GM21423 (cell line): ENCODE data around the gene TGIF1.
A peak's percentile ranks its signal among the peaks of the same experiment; 100 is the strongest.
"Not testable (repeated sequence)": the region's sequence is repeated elsewhere in the genome, so short reads cannot be mapped to it uniquely, and the experiment has no call there.

Experiments
- ATAC-seq: cut with Tn5 transposase; IDR thresholded peaks from one replicate; pipeline ENCODE4 v1.9.1; 2021; ENCODE audit warnings: mild to moderate bottlenecking, moderate library complexity; ENCODE audit not compliant: unreplicated experiment

Gene TGIF1

DNA sequence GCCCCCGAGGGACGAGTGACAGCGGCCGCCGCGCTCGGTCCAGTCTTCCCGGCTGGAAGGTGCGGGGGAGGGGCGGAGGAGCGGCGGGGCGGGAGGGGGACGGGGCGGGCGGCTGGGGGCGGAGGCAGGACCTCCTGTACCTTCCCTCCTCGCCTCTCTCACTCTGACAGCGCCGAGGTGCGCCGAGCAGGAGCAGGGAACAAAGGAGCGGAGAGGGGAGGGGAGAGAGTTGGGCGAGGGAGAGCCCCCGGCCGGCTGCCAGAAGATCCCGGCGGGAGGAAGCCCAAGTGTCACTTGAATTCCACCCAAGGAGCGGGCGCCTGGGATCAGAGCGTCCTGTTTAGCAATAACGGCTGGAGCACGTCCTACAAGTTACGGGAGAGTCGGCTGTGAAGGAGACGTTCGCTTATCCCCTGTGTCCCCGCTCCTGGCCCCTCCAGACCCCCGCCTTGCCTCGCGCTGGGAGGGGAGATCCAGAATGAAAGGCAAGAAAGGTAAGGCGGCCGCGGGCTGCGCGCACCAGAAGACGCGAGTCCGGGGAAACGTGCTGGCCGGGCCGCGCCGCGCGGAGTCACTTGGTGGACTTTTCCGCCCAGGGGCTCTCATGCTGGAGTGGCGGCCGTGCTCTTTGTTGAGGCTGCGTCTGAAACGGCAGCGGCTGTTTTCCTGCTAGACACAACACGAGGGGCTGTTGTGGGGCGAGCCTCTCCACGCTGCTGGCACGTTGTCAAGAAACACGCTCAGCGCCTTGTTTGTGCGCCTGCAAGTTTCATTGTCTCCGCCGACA is at the start of gene TGIF1:
TSS of gene TGIF1 (plus strand) at position 161 of the 787 bp plus-strand sequence. CDS start at position 479, 318 bp downstream.
- no peak for ATAC-seq

DNA sequence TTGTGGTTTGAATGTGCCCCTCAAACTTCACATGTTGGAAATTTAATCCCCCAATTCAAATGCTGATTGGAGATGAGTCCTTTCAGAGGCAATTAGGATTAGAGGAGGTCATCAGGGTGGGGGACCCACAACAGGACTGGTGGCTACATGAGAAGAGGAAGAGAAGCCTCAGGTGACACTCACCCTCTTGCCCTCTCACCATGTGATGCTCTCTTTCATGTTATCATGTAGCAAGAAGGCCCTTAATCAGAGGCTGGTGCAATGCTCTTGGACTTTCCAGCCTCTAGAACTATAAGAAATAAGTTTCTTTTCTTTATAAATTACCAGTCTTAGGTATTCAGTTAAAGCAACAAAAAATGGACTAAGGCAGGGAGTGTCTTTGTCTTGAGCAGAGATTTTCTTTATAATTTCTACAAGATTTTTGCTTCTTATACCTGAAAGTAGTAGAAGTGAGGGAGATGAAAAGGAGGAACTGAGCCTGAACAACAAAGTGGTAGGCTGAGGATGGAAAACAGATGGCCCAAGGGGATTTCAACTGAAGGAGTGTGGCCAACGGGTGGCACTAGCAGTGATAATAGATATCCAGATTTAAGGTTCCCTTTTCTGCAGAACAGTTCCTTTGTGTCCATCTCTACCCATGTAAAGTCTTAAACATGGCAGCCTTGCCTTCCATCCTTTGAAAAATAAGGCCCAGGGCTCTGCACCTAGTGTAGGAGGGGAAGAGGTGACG is 49.2 kb upstream of the TGIF1 start:
- ATAC-seq, result no peak

DNA sequence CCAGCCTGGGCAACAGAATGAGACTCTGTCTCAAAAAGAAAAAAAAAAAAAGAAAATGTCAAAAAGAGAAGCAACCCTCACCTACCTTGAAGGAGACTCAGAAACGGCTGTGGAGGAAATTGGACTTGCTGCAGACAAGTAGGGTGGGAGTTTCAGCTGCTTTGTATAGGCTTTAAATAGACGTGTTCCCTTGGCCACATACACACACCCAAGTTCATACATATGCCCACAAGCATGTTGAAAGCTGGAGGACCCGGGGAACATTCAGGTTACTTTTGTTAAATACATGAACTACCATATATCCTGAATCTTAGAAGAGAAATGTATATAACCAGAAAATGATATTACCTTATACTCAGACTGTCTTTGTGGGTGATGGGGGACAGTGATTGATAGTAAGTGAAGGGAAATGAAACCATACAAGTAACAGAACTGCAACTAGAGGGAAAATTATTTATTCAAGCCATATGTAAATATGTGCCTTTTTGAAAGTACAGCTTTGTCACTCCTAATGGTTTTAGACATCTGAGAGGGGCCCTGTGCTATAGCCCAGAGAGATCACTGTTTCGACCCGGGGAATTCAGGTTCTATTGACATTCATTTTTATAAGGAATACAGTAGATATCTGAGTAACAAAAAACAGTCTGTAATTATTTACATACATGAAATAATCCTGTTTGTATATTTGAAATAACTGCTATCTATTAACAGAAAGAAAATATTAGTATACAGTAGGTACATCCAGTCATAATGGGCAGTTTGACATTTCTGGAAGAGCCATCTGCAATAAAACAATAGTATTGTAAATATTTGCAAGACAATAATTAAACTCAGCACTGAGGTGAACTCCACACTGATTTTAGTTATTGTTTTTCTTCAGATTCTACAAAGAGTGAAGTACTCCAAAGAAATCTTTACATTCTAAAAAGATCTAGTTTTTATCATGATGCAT is 48.0 kb upstream of the TGIF1 start:
- ATAC-seq, result peak; percentile 84

DNA sequence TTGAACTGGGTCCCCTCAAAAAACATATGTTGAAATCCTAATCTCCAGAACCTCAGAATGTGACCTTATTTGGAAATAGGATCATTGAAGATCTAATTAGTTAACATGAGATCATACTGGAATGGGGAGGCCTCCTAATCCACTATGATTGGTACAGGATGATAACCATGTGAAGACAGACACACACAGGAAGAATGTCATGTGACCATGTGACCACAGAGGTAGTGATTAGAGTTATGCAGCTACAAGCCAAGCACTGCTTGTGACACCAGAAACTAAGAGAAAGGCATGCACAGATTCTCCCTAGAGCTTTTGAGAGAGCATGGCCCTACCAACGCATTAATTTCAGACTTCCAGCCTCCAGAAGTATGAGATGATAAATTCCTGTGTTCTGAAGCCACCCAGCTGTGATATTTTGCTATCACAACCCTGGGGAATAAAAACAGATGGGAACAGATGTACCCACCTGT is 47.0 kb upstream of the TGIF1 start:
- no peak for ATAC-seq

DNA sequence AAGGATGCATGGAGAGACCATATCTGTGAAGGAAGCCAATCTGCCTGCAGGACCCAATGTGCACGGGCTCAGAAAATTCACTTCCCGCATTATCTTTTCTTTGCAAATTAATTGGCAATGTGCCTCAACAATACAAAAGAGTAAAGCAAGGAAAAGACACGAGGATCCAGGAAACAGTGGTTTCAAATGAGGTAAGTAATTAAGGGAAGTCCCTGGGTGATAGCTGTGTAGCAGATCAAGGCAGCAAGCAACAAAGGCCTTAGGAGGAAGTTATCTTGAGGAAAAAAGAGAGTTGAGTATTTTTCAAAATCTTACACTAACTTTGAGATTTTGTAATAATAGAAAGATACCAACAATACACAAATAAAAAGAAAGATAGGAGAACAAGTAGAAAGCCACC is 44.3 kb upstream of the TGIF1 start:
- ATAC-seq, result no peak

DNA sequence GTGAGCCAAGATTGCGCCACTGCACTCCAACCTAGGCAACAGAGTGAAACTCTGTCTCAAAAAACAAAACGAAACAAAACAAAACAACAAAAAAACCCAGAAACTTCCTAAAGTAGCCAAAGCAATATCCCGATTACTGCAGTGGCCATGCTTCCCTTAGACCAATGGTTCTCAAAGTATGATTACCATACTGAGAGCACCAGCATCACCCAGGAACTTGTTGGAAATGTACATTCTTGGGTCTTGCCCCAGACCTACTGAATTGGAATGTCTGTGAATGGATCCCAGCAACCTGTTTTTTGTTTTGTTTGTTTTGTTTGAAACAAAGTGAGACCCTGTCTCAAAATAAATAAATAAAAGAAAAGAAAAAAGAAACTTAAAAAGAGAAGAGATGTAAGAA is 41.9 kb upstream of the TGIF1 start:
- ATAC-seq, result no peak

DNA sequence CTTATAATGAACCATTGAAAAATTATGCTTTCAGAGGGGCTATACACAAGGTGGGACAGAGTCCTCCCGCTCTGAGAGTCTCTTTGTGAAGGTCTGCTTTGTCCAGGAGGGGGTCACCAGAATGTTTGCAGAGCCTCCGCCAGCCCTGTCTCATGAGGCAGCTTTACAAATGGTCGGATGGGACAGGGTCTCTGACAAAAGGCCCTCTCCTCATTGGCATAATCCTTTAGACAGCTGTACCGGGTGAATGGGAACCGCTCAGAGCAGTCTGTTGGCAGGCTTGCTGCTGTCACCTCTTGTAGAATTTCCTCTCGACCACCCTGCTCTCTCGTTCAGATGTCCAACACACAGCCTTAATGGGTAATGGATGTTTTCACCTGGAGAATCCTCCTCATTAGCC is 40.2 kb upstream of the TGIF1 start:
- ATAC-seq, result no peak

DNA sequence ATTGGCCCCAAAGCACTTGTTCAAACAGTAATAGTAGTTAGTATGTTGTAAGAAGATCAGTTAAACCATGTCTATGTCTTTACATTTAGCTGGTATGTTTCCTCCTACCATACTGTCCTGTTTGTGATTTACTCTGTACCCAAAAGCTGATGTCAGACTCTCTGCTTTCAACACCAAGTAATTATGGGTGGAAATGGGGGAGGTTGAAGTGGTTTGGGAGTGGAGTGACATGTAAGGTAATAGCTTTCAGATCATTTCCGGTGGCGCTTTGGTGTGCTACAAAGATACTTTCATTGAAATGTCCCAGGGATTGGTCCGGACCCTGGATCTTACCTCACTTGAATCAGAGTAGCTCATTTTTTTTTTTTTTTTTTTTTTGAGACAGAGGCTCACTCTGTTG is 39.7 kb upstream of the TGIF1 start:
- no peak for ATAC-seq

DNA sequence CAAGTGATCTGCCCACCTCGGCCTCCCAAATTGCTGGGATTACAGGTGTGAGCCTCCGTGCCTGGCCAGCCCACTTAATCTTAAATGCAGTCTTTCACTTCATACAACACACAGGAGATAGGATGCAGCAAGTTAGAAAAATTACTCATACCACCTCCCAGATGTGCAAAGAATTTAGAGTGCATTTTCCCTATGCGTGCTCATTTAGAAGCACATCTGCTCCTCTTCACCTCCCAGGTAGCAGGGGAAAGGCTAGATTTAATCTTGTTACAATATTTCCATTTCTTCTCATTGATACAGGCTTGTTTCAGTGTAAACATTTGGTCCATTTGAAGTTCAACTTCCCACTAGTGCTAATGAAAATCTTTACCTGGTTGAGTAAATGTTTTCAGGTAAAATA is 39.1 kb upstream of the TGIF1 start:
- not testable (repeated sequence) for ATAC-seq

DNA sequence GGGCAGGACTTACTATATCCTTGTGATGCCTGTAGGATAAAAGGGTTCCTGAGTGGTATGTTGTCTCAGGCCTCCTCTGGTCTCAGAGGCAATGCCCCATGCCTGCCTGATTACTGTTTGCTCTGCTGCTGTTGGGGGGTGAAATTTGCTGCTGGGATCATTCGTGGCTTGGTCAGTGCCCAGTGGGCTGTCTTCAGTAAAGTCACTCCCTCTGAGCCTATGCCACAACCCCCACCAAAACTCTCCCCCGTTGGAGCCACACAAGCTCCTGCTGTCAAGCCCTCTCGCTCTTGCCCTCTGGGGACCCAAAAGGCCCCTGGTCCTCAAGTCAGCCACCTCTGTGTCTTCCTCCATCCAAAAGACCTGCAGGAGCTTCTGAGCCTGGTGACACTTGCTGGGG is 38.6 kb upstream of the TGIF1 start:
- no peak for ATAC-seq

DNA sequence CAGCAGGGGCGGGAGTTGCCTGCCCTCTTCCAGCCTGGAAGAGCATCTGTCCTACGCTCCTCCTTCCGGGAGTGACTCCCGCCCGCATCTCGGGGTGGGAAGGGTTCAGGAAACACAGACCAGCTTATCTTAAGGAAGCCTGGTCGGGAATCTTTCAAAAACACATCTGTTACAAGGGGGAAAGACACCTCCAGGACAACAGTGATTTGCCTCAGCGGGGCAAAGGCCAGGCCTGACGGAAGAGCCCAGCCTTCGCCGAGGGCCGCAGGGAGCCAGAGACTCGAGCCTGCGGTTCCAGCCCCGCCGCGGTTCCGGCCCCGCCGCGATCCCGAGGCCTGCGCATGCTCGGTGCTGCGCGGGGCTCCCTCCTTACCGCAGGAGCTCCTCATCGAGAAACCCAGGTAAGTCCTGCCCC is 38.1 kb upstream of the TGIF1 start:
- ATAC-seq, result no peak

DNA sequence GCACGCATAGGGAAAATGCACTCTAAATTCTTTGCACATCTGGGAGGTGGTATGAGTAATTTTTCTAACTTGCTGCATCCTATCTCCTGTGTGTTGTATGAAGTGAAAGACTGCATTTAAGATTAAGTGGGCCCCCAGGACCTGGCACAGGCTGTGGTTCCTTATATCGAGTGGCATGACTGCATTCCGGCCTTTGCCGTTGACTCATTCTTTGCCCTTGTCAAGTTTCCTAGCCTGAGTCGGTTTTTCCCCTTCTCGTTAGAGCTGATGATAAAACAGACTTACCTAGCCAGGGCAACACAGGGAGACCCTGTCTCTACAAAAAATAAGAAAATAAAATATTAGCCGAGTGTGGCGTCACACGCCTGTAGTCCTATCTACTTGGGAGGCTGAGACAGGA is 37.4 kb upstream of the TGIF1 start:
- ATAC-seq, result not testable (repeated sequence)

DNA sequence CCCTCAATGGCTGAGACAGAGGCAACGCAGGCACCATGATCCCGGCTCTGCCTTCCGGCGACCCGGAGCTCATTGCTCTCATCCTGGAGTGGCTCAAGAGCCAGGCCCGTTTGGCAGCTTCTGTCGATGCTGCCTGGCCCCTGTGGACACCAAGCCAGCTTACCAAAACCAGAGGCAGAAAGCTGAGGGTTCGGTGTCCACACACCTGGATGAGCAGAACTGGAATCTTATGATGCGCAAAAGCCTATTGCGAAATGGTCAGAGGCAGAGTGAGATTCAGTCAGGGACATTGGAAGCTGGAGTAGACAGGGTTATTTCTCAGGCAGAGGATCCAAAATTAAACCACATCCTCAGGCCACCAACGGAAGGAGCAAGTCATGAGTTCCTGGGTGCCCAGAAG is 34.9 kb upstream of the TGIF1 start:
- ATAC-seq, result no peak

DNA sequence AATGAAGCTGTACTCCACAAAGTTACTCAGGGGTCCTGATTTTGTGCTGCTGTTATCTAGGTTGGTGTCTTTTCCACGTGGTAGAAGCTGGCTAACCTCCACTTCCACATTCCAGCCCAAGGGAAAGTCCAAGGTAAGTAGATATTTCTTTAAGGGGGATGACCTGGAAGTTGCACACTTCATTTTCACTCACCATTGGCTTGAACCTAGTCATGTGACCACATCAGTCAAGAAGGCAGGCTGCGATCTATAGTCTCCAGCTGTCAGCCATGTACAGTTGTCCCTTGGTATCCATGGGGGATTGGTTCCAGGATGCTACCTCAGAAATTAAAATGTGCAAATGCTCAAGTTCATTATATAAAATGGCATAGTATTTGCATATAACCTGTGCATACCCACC is 31.9 kb upstream of the TGIF1 start:
- ATAC-seq, result no peak

DNA sequence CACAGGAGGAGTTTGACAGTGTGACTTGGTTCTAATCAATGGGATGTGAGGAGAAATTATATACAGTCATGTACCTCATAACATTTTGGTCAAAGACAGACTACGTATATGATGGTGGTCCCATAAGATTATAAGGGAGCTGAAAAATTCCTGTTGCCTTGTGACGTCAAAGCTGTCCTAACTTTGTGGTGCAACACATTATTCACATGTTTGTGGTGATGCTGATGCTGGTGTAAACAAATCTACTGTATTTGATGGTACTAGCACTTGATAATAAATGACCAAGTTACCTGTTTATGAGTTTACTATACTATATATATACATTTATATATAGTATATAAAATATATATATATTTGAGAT is 29.1 kb upstream of the TGIF1 start:
- no peak for ATAC-seq

DNA sequence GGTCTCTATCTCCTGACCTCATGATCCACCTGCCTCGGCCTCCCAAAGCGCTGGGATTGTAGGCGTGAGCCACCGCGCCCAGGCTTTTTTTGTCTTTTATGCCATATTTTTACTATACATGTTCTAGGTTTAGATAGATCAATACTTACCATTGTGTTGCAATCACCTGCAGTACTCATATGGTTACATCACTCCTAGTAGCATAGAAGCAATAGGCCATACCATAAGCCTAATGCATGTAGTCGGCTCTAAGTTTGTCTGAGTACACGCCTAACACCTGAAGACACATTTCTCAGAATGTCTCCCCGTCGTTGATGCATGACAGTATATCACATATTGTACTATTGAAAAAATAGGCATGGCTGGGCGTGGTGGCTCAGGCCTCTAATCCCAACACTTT is 27.1 kb upstream of the TGIF1 start:
- ATAC-seq, result no peak

DNA sequence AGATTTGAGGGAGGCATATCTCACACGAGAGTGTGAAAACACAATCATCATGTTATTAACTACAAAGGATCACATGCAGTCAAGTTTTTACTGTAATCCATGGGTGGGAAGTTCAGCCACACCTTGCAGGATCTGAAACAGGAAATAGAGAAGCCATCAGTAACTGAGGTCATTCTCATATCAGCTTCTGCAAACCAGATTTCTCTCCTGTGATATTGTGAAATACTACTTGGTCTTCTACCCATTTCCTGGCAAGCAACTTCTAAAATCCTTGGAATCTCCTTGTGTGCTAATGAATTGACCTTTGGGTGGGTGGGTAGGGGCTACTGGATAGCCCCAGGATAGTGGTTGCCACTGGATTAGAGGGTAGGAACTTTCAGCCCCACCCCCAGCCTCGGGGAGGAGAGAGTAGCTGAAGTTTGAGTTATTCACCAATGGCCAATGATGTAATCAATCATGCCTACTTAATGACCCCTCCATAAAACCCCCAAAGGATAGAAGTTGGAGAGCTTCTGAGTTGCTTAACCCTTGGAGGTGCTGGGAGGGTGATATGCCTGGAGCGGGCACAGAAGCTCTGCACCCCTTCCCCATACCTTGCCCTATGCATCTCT is 25.6 kb upstream of the TGIF1 start:
- ATAC-seq, result no peak

DNA sequence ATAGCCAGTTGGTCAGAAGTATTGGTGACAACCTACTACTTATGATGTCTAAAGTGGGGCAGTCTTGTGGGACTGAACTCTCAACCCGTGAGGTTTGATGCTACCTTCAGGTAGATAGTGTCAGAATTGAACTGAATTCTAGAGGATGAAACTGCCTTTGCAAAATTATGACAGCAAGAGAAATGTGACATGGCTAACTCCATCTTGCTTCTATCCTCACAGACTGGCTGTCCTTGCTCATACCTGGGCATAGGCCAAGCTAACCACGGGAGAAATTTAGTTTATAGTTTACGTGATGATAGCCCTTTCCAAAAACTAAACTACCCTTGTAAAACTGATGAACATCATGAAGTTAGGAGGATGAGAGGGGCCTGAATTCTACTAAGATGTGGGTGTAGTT is 24.9 kb upstream of the TGIF1 start:
- no peak for ATAC-seq

DNA sequence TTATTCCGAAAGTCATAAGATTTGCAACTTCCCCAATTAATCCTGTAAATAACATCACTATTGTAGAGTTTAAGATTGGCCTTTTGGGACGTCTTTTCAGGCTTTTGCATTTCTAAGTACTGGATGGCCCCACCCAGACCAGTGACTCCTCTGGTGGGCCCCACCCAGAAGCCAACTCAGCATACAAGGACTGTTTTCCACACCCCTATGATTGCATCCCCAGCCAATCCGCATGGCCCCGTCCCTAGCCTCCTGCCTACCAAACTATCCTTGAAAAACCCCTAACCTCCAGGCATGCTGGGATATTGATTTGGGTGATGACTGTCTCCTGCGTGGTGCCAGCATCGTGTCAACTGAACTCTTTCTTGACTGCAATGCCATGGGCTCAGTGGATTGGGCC is 24.5 kb upstream of the TGIF1 start:
- ATAC-seq, result no peak

DNA sequence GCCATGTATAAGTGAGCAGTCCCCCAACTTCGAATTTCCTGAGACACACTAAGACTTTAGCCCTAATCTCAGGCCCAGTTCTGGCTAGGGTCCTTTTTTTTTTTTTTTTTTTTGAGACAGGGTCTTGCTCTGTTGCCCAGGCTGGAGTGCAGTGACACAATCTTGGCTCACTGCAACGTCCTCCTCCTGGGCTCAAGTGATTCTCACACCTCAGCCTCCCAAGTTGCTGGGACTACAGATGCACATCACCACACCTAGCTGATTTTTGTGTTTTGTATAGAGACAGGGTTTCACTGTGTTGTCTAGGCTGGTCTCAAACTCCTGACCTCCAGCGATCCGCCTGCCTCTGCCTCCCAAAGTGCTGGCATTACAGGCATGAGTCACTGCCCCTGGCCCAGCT is 23.9 kb upstream of the TGIF1 start:
- no peak for ATAC-seq

DNA sequence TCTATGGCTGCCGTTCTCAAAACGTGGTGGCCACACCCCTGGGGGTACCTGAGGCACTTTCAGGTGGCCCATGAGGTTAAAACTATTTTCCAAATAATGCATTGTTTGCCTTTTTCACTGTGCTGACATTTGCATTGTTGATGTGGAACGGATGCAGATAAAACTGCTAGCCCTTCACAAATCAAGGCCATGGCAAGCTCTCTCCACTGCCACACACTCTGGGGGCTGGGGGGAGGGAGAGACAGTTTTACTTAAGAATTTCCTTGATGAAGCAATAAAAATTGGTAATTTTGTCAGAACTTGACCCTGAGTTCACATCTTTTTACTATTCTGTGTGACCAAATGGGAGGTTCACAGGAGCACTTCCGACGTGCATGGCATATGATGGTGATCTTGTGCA is 22.0 kb upstream of the TGIF1 start:
- no peak for ATAC-seq
